G401.6 (cell line): ENCODE measurements around the gene C14orf119.

Experiments used
- FAIRE-seq: peaks from 2 replicates; lab custom pipeline; 2012; peaks lifted over from hg19 to GRCh38; lab: Jason Lieb, UNC

The C14orf119 gene

DNA sequence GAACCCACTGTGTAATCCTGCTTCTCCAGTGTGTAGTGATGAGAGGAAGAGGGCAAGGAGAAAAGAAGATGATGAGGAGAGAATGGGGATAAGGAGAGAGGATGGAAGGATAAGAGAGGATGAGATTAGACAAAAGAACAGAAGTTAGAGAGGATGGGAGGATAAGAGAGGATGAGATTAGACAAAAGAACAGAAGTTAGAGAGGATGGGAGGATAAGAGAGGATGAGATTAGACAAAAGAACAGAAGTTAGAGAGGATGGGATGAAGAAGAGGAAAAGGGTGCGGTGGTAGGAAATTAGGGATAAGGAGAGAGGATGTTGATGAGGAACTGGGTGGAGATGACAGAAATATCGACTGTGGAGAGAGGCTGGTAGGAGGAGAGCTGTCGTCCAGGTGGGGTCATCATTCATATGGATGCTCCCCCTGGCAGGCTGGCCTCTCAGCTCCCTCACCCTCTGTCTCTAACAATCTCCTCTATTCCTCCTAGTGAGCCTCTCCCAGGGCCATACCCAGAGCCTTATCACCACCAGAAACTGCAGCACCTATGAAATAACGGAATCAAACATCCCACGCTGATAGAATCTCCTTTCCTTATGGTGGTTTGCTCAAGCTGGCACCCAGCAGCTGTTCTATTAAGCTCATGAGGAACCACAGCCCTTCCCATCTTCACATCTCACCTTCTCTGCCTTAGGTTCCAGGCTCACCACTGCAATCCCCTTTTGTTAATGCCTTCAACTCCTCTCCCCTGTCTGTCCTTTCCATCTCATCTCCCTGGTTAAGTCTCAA lies 15.5 kb downstream of the C14orf119 start:
- no peak for FAIRE-seq

DNA sequence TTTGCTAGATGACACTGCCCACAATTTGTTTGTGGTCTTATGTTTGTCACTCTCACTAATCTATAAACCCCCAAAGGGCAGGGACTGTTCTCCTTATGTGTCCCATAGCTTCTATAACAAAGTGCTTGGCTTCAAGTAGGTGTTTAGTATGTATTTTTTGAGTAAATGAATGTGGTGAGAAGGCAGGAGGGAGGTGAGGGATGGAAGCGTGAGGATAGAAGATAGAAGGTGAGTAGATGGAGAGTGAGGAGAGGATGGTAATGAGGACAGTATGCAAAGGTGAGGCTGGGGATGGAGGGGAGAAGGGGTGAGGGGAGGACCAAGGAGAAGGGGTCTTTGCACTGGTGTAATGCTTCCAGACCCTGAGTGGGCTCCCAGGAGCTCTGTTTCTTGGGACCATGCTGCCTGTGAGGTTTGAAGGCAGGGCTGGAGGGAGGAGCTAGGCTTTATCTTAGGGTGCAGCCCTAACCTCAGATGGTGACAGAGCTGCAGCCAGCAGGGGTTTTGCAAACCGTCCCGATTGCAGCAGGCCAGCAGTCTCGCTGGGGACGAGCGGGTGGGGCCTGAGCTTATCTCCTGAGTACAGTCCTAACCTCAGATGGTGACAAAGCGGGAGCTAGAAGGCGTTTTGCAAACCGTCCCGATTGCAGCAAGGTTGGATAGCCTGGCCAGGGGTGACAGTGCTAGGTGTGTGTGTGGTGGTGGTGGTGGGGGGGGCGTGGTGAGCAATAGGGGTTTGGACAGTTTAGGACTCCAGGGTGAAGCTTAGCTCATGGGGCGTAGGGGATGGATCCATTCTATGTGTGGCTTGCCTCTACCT lies 17.3 kb downstream of the C14orf119 start:
- no peak for FAIRE-seq

DNA sequence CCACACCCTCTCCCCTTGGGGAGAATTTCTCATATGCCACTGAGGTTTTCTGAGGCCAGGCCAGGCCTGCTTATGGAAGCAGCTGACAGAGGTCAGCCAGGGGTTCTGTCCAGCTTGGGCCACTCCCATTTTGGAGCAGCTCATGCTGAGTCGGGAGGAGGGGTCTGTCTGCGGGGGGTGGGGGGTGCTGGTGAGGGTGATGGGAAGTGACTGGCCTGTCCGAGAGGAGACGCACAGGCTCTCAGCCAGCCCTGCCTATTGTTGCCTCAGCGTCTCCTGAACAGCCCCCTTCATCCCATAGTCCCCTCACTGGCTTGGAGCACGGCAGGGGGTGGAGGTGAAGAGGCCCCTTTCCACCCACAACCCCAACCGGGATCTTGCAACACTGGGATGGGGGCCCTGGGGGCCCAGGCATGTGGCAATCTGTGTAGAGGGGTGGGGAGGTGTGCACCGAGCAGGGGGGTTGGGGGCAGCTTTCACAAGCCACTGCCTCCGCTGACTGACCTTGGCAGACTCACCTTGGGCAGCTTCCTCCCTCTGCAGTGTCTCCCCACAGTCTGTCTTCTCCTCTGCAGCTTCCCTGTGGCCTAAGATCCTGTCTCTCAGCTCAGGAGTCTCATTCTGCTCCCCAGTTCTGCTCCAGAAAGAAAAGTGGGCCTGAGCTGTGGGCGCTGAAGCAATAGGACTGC lies 18.3 kb downstream of the C14orf119 start:
- FAIRE-seq, result no peak

GRCh38 chr14:23114120-23114458 lies 18.8 kb downstream of the C14orf119 start:
- no peak for FAIRE-seq

DNA sequence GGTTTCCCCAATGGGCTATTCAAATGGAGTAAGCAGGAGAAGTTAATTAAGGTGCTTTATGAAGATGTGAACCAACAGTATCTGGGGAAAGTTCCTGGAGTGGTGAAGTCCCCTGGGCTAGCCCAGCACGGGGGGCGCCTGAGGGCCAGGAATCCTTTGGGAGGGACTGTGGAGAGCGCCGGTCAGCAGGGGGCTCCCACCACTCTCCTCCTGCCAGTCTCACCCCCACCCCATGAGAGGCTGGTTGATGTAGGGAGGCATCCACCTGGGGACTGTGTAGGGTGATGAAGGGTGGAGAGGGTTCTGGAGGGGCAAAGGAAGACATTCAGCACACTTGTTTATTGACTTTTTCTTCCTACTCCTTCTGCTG lies 19.3 kb downstream of the C14orf119 start:
- FAIRE-seq, result no peak

- FAIRE-seq, result no peak
Measured at GRCh38 chr14:23115039-23115731, 19.9 kb downstream of the C14orf119 start.

- FAIRE-seq, result no peak
Measured at GRCh38 chr14:23115918-23116317, 20.6 kb downstream of the C14orf119 start.

DNA sequence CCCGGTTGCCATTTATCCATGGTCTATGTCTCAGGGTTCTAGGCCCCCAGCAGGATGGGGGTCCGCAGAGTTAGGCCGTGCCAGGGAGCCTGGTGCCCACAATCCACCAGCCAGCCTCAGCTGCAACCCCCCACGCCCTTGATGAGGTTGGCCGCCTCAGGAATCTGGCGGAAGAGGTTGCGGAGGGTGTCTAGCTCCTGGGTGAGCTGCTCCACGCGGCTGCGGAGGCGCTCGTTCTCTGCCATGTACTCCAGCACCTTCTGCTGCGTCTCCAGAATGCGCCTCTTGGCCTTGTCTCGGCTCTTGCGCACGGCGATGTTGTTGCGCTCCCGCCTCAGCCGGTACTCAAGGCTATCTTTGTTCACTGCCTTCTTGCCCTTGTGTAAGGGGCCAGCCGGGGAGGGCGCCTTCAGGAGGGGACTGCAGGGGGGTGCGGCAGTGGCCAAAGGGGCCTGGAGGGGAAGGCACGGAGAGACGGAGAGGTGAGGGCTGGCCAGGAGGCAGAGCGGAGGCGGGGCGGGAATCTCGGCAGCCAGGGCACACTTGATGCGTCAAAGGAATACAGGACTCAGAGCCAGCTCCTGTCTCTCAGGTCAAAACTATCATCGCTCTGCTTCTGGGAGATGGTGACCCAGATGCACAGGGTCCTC lies 22.2 kb downstream of the C14orf119 start:
- FAIRE-seq, result no peak

GRCh38 chr14:23118506-23119362 lies 23.4 kb downstream of the C14orf119 start, which contains the start of gene CEBPE:
TSS of gene CEBPE (minus strand) at chr14:23119255. CDS start at chr14:23119091, 164 bp downstream.
- FAIRE-seq, result no peak

DNA sequence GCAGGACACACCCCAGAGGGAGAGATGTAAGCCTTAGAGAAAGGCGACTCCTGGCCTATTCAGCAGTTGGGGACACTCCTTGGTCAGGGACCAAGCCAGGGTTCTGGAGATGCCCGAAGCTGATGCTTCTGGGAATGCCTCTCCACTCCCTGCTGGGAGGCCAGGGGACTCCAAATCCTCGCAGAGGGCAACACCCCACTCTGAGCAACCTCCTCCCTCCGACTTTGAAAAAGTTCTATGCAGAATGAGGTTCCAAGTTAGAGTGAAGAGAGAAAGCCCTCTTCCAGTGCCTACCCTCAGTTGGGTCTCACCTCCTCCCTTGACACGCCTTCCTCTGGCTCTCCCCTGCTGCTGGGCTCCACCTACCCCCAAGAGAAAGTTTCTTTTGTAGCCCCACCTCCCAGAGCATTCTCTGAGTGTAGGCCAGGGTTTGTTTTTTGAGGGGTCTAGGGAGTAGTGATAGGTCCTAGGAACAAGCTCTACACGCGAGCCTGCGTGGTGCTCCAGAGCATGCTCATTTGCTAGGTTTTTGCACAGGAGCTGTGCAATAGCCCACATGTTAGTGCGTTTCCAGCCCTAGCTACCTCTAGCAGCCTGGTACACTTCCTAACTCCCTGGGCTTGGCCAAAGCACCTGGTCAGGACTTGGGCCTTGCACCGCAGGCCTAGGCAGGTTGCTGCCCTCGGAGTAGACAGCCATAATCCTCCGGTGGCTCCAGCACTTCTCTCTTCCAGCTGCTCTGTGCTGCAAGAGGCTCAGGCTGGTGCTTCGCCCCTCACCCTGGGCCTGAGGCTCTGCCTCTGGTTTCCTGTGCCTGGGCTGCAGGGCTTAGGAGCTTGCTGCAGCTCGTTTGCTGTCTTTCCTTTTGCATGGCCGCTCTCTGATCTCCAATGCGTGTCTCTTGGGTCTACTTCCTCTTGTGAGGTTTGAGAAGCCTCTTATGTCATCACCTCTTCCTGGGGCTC lies 24.3 kb downstream of the C14orf119 start:
- no peak for FAIRE-seq

- FAIRE-seq, result peak; percentile 74
Measured at GRCh38 chr14:23120541-23121251, 25.4 kb downstream of the C14orf119 start.

DNA sequence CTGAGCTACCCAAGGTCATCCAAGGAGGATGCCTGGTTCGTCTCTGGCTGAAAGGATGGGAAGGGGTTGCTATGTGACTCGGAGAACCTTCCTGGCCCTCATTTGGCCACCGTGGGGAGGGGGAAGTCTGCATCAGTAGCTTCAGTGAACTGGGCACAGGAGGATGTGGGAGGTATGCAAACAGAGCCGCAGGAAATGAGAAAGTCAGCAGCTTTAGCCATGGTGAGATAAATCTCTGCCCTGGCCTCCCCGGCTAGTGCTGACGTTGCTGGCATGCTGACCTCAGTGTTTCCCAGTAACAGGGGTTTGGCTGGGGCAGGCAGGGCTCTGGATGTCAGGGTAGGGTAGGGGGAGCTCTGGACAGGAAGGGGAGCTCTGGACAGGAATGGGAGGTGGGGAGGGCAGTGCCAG lies 26.1 kb downstream of the C14orf119 start:
- no peak for FAIRE-seq

- FAIRE-seq, result no peak
Measured at GRCh38 chr14:23122086-23122485, 26.8 kb downstream of the C14orf119 start.

GRCh38 chr14:23123419-23123818 lies 28.1 kb downstream of the C14orf119 start:
- FAIRE-seq, result no peak

GRCh38 chr14:23124337-23124954 lies 29.1 kb downstream of the C14orf119 start:
- FAIRE-seq, result no peak

DNA sequence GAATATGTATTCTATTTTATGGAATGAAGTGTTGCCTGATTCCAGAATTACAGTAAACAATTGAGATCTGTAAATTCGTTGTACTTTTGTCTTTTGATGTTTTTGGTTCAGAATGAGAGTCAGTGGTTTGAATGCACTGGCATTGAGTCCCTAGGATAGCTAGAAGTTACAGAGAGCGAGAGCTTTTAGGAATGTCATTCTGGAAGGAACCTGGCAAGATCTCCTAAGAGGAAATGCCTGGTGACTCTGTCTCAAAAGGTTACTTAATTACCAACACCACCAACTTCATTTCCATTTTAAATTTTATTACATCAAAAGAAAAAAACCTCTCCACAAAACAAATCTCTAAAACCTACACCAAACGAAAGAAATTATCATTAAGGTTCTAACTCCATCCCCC lies 29.7 kb downstream of the C14orf119 start:
- FAIRE-seq, result no peak

DNA sequence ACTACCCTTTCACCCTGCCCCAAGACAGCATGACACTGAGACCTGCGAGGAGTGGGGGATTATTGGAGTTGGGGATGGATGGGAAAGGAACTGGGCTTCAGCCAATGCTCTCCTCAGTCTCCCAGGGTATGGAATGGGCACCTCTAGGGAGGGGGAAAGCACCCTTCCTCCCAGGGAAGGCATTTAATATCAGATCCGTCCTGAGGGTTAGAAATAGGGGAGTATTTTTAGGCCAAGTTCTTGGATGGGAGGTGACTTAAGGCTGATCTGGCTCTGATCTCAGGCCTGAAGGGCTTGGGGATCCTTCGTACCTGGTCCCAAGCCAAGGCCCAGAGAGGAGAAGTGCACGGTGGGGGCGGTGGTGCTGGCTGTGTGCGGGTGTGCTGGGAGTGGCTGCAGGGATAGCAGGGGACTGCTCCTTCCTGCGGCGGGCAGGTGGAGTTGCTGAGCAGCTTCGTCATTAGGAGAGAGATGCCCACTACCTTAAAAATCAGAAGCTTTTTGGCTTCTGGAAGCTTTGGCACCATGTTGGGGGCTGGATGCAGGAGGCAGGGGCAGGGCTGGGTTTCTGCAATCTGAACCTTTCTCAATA lies 30.7 kb downstream of the C14orf119 start:
- FAIRE-seq, result no peak
